ENCODE results near the gene MCF2L.

Gene MCF2L

GRCh38 chr13:112994781-112995355 lies 25.9 kb downstream of the MCF2L start:
- TF ChIP-seq TAF1 (IDR thresholded peaks at IDR 0.05; ENCODE audit: borderline replicate concordance, insufficient read depth, low read length) (no peak), SIN3A (IDR thresholded peaks at IDR 0.05; ENCODE audit: borderline replicate concordance, insufficient read depth, low read length) (no peak), FOXP2 (optimal IDR thresholded peaks at IDR 0.05; ENCODE audit: borderline replicate concordance, extremely low read depth, extremely low read length, insufficient read depth) (no peak), POLR2AphosphoS5 (IDR thresholded peaks at IDR 0.05; ENCODE audit: low read depth, low read length) (no peak)
- TF ChIP-seq, protein P1, sequence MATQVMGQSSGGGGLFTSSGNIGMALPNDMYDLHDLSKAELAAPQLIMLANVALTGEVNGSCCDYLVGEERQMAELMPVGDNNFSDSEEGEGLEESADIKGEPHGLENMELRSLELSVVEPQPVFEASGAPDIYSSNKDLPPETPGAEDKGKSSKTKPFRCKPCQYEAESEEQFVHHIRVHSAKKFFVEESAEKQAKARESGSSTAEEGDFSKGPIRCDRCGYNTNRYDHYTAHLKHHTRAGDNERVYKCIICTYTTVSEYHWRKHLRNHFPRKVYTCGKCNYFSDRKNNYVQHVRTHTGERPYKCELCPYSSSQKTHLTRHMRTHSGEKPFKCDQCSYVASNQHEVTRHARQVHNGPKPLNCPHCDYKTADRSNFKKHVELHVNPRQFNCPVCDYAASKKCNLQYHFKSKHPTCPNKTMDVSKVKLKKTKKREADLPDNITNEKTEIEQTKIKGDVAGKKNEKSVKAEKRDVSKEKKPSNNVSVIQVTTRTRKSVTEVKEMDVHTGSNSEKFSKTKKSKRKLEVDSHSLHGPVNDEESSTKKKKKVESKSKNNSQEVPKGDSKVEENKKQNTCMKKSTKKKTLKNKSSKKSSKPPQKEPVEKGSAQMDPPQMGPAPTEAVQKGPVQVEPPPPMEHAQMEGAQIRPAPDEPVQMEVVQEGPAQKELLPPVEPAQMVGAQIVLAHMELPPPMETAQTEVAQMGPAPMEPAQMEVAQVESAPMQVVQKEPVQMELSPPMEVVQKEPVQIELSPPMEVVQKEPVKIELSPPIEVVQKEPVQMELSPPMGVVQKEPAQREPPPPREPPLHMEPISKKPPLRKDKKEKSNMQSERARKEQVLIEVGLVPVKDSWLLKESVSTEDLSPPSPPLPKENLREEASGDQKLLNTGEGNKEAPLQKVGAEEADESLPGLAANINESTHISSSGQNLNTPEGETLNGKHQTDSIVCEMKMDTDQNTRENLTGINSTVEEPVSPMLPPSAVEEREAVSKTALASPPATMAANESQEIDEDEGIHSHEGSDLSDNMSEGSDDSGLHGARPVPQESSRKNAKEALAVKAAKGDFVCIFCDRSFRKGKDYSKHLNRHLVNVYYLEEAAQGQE (IDR thresholded peaks at IDR 0.05; ENCODE audit: insufficient read depth in 1 of 2, low read depth in 2 of 2, low read length in 2 of 2) = no peak

- no peak for TF ChIP-seq TAF1 (IDR thresholded peaks at IDR 0.05; ENCODE audit: borderline replicate concordance, insufficient read depth, low read length)
- TF ChIP-seq POLR2AphosphoS5 (IDR thresholded peaks at IDR 0.05; ENCODE audit: low read depth, low read length) = no peak
- no peak for TF ChIP-seq FOXP2 (optimal IDR thresholded peaks at IDR 0.05; ENCODE audit: borderline replicate concordance, extremely low read depth, extremely low read length, insufficient read depth)
These were observed 26.6 kb downstream of the MCF2L start for GRCh38 chr13:112995395-112996191.

DNA sequence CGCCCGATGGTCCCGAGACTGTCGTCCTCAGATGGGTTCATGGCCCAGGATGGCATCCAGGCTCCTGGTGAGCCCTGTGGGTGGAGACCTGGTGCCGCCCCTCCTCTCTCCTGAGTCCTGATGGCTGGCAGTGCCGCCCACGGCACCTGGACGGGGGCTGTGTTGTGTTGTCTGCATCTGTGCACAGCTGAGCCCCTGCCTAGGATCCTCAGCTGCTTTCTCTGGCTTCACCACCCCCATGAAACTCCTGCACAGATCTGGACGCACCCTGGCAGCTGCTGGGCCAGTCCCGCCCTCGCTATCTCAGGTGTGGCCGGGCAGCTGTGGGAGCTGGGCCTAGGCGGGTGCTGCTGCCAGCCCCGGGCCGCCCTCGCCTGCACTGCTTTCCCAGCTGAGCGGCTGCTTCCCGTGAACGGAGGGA lies 27.7 kb downstream of the MCF2L start:
- TF ChIP-seq TAF1 (IDR thresholded peaks at IDR 0.05; ENCODE audit: borderline replicate concordance, insufficient read depth, low read length) = no peak
- TF ChIP-seq SIN3A (IDR thresholded peaks at IDR 0.05; ENCODE audit: borderline replicate concordance, insufficient read depth, low read length) = no peak
- TF ChIP-seq, protein P1 (IDR thresholded peaks at IDR 0.05; ENCODE audit: insufficient read depth in 1 of 2, low read depth in 2 of 2, low read length in 2 of 2) = no peak
- no peak for TF ChIP-seq POLR2AphosphoS5 (IDR thresholded peaks at IDR 0.05; ENCODE audit: low read depth, low read length)
- no peak for TF ChIP-seq FOXP2 (optimal IDR thresholded peaks at IDR 0.05; ENCODE audit: borderline replicate concordance, extremely low read depth, extremely low read length, insufficient read depth)

DNA sequence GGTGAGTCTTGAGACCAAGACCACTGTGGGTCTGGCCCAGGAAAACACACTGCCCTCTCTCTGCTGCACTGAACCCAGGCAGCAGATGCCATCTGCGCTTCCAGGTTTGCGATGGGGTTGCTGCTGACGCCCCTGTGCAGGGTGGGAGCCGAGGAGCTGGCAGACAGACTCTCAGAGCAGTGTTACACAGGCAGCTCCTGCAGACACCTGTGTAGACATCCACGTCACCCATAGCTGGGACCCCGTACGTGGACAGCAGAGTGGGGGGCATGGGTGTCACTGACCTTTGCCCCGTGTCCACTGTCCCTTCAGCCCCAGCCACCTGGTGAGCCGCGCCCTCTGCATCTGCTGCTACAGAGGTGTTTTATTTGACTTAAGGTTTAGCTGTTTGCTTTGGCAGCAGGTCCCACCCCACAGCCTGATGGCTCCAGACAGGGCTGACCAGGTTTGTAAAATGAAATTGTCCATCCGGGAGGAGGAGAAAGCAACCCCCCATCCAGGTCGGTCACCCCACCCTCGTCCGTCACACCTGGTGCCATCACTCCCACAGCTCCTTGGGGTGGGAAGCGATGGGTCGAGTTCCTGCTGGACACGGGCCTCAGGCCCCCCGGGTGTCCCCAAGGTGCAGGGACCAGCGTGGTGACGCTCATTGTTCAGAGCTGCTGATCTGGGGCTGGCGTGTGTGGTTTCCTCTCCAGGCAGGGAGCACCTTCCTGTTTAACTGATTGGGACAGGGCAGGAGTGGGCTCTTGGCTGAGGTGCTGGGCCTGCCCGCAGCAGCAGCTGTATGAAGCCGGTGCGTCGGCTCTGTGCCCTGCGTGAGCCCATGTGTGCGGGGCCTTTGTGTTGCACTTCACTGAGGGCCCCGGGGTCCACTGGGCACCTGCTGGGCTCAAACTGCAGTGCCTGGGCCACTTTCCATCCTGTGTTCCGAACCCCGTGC lies 28.4 kb downstream of the MCF2L start:
- TF ChIP-seq SIN3A (IDR thresholded peaks at IDR 0.05; ENCODE audit: borderline replicate concordance, insufficient read depth, low read length) = no peak
- TF ChIP-seq FOXP2 (optimal IDR thresholded peaks at IDR 0.05; ENCODE audit: borderline replicate concordance, extremely low read depth, extremely low read length, insufficient read depth) = no peak
- no peak for TF ChIP-seq TAF1 (IDR thresholded peaks at IDR 0.05; ENCODE audit: borderline replicate concordance, insufficient read depth, low read length)
- TF ChIP-seq, protein P1 (IDR thresholded peaks at IDR 0.05; ENCODE audit: insufficient read depth in 1 of 2, low read depth in 2 of 2, low read length in 2 of 2) = no peak
- TF ChIP-seq POLR2AphosphoS5 (IDR thresholded peaks at IDR 0.05; ENCODE audit: low read depth, low read length) = no peak
